Fibroblast of skin of left biceps (primary cell): Measurements from ENCODE around the gene PYDC2.
"Not testable (repeated sequence)": the region's sequence is repeated elsewhere in the genome, so short reads cannot be mapped to it uniquely, and the experiment has no call there.

Experiments used
- DNase-seq, 2 experiments: peaks; one replicate each; pipeline ENCODE4 v3.0.0-alpha.2; 2013; ENCODE audit warnings: low read depth in 2 of 2

The PYDC2 gene

GRCh38 chr3:191470080-191470479, 9.1 kb downstream of the PYDC2 start:
- no peak for DNase-seq

- DNase-seq: no peak
Measured at GRCh38 chr3:191470545-191470944, 9.6 kb downstream of the PYDC2 start.

- no peak for DNase-seq
Measured at GRCh38 chr3:191473661-191474198, 12.8 kb downstream of the PYDC2 start.

- DNase-seq: no peak
Measured at GRCh38 chr3:191476066-191476772, 15.3 kb downstream of the PYDC2 start.

GRCh38 chr3:191483994-191484393, 23.0 kb downstream of the PYDC2 start:
- DNase-seq: not testable (repeated sequence)

- DNase-seq: no peak
Measured at GRCh38 chr3:191484461-191484860, 23.5 kb downstream of the PYDC2 start.

- DNase-seq: no peak
Measured at GRCh38 chr3:191492601-191493000, 31.6 kb downstream of the PYDC2 start.

- no peak for DNase-seq
Measured at GRCh38 chr3:191493336-191493735, 32.4 kb downstream of the PYDC2 start.

- no peak for DNase-seq
Measured at GRCh38 chr3:191499307-191500080, 38.5 kb downstream of the PYDC2 start.

- no peak for DNase-seq
Measured at GRCh38 chr3:191500892-191501291, 39.9 kb downstream of the PYDC2 start.

- DNase-seq: no peak
Measured at GRCh38 chr3:191502583-191502982, 41.6 kb downstream of the PYDC2 start.

- DNase-seq: no peak
Measured at GRCh38 chr3:191509078-191509477, 48.1 kb downstream of the PYDC2 start.
